Cardiac muscle cell (in vitro differentiated cells and primary cell): ENCODE measurements around the gene S100A5. TPM values are rescaled to one million over a fixed set of nuclear protein-coding genes. Genes with fewer than 3 reads are reported as not detected.

ENCODE experiments used
- DNase-seq, 2 donors: peaks; one replicate each; pipeline versions ENCODE4 v3.0.0 to v3.0.0-alpha.2; 2010 to 2017; ENCODE audit warnings: low read depth in 1 of 2, low spot score in 1 of 2
- H3K27ac ChIP-seq: fragments of 200-600 bp; sonication (generic); 2 replicates; pipeline ENCODE4 v1.5.1; 2016
- H3K27me3 ChIP-seq: fragments of 200-600 bp; sonication (generic); 2 replicates; pipeline ENCODE4 v1.6.0; 2016; ENCODE audit warnings: control low read depth
- H3K36me3 ChIP-seq: fragments of 200-600 bp; sonication (generic); 2 replicates; pipeline ENCODE4 v1.5.1; 2016; ENCODE audit warnings: control low read depth
- H3K4me1 ChIP-seq: fragments of 200-600 bp; sonication (generic); 2 replicates; pipeline ENCODE4 v1.8.1; 2017; ENCODE audit warnings: low read depth, mild to moderate bottlenecking, mixed run types
- H3K4me3 ChIP-seq: fragments of 200-600 bp; sonication (generic); 2 replicates; pipeline ENCODE4 v1.5.1; 2016; ENCODE audit warnings: mild to moderate bottlenecking
- H3K9me3 ChIP-seq: fragments of 200-600 bp; sonication (generic); 2 replicates; pipeline ENCODE4 v1.5.1; 2017; ENCODE audit warnings: low read depth, mild to moderate bottlenecking, control low read depth
- polyA plus RNA-seq: library from polyadenylated mRNA; unstranded; fragments of >200 nt; fragmentation: Nextera tagmentation; extraction: Ambion mirVana; gene quantifications from 2 replicates; pipeline ENCODE4 v1.2.1, GENCODE V29; 2016
- total RNA-seq: library from RNA; depleted of rRNA; stranded (reverse); fragments of >200 nt; gene quantifications from 2 replicates; pipeline ENCODE4 v1.2.3, GENCODE V29; 2016
- TF ChIP-seq, protein P1 (sequence below): IDR thresholded peaks from 2 replicates; pipeline ENCODE4 v1.5.1; 2012; ENCODE audit warnings: low read depth, mild to moderate bottlenecking, low read length

Gene S100A5
- total and polyA plus RNA-seq, 2 experiments from 2014 or later = 0.31 TPM; not detected in 1

GRCh38 chr1:153506386-153506785 is 34.3 kb downstream of the S100A5 start:
- Histone ChIP-seq H3K36me3 (no peaks in the 10 kb centered on the region), H3K9me3 (no peaks in the 10 kb centered on the region), H3K27me3 (no peaks in the 10 kb centered on the region), H3K4me3 (no peak overlapping the region), H3K4me1 (no peaks in the 10 kb centered on the region), H3K27ac (no peak overlapping the region)
- DNase-seq = no peak
- TF ChIP-seq, protein P1, sequence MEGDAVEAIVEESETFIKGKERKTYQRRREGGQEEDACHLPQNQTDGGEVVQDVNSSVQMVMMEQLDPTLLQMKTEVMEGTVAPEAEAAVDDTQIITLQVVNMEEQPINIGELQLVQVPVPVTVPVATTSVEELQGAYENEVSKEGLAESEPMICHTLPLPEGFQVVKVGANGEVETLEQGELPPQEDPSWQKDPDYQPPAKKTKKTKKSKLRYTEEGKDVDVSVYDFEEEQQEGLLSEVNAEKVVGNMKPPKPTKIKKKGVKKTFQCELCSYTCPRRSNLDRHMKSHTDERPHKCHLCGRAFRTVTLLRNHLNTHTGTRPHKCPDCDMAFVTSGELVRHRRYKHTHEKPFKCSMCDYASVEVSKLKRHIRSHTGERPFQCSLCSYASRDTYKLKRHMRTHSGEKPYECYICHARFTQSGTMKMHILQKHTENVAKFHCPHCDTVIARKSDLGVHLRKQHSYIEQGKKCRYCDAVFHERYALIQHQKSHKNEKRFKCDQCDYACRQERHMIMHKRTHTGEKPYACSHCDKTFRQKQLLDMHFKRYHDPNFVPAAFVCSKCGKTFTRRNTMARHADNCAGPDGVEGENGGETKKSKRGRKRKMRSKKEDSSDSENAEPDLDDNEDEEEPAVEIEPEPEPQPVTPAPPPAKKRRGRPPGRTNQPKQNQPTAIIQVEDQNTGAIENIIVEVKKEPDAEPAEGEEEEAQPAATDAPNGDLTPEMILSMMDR = no peak

- no peak for DNase-seq
- Histone ChIP-seq H3K9me3 (no peaks in the 10 kb centered on the region), H3K4me1 (no peaks in the 10 kb centered on the region), H3K4me3 (no peak overlapping the region), H3K36me3 (no peaks in the 10 kb centered on the region), H3K27me3 (no peaks in the 10 kb centered on the region), H3K27ac (no peak overlapping the region)
- TF ChIP-seq, protein P1 = no peak
Observed at GRCh38 chr1:153505576-153505975, 35.2 kb downstream of the S100A5 start.

DNA sequence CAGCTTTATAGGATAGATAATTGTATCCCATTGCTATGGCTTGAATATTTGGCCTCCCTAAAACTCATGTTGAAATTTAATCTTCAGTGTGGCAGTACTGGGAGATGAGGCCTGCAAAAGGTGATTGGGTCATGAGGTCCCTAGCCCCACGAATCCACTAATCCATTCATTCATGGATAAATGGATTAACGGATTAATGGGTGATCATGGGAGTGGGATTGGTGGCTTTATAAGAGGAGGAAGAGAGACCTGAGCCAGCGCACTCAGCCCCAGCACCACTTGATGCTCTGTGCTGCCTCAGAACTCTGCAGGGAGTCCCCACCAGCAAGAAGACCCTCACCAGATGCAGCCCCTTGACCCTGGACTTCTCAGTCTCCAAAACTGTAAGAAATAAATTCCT is 37.0 kb downstream of the S100A5 start:
- Histone ChIP-seq H3K27me3 (no peaks in the 10 kb centered on the region), H3K36me3 (no peaks in the 10 kb centered on the region), H3K4me3 (no peak overlapping the region), H3K9me3 (no peaks in the 10 kb centered on the region), H3K4me1 (no peaks in the 10 kb centered on the region), H3K27ac (no peak overlapping the region)
- no peak for DNase-seq
- TF ChIP-seq, protein P1 = no peak

DNA sequence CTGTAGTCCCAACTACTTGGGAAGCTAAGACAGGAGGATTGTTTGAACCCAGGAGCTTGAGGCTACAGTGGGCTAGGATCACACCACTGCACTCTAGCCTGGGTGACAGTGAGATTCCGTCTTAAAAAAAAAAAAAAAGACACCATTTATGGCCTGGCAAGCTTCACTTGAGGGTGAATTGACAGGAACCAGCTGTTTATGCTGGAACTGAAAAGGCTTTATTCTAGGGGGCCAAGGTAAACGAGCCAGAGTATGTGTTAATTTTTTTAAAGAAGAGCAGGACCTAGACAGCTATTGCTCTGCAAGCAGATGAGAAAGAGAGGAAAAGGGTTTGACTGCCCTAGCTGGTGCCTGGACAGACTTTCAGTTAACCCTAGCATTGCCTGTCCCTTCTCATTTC is 42.0 kb downstream of the S100A5 start:
- peak in 1 of 2 donors; percentile 64 for DNase-seq
- Histone ChIP-seq H3K27me3 (no peaks in the 10 kb centered on the region), H3K27ac (no peak overlapping the region), H3K4me3 (no peak overlapping the region), H3K4me1 (peaks cover 19% of the 10 kb centered on the region), H3K36me3 (no peaks in the 10 kb centered on the region), H3K9me3 (no peaks in the 10 kb centered on the region)
- TF ChIP-seq, protein P1 = no peak

DNA sequence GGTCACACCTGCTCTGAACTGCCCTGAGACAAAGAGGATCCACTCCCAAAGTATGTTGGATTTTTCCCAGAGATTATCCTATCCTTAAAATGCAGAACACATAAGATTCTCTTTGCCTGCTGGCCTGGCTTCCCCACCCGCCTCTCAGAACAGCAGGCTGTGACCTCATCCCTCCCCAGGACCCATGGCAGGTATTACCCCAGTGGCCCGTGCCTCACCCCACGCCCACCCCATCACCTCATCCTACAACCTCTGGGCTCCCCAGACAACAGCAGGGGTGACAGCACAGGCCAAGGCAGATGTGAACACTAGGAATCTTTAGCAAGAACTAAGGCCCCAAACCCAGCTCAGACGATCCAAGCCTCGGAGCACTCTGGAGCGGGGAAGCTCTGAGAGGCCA is 45.2 kb downstream of the S100A5 start:
- Histone ChIP-seq H3K4me1 (peaks cover 26% of the 10 kb centered on the region), H3K9me3 (no peaks in the 10 kb centered on the region), H3K27ac (peak overlapping the region; percentile 77), H3K27me3 (no peaks in the 10 kb centered on the region), H3K4me3 (no peak overlapping the region), H3K36me3 (no peaks in the 10 kb centered on the region)
- DNase-seq = no peak
- TF ChIP-seq, protein P1 = no peak
